Measurements from ENCODE around the gene PKNOX2.

GRCh38 chr11:125287491-125288210 lies 123.1 kb downstream of the PKNOX2 start:
- TF ChIP-seq POLR2A (IDR thresholded peaks at IDR 0.05; ENCODE audit: low read depth, low read length) (no peak), POLR2AphosphoS5 (IDR thresholded peaks at IDR 0.05; ENCODE audit: low read depth, low read length) (no peak), TAF1 (IDR thresholded peaks at IDR 0.05; ENCODE audit: borderline replicate concordance, low read depth, low read length) (no peak)

Data from GM12892 (cell line).